GM19193 (cell line): ENCODE results near the gene CDK5RAP2.

ENCODE experiments used
- POLR2A ChIP-seq: IDR thresholded peaks from 4 replicates; pipeline ENCODE4 v1.6.1; 2011; ENCODE audit not compliant: insufficient read depth, insufficient read length; ENCODE audit errors: extremely low read depth

CDK5RAP2 gene

DNA sequence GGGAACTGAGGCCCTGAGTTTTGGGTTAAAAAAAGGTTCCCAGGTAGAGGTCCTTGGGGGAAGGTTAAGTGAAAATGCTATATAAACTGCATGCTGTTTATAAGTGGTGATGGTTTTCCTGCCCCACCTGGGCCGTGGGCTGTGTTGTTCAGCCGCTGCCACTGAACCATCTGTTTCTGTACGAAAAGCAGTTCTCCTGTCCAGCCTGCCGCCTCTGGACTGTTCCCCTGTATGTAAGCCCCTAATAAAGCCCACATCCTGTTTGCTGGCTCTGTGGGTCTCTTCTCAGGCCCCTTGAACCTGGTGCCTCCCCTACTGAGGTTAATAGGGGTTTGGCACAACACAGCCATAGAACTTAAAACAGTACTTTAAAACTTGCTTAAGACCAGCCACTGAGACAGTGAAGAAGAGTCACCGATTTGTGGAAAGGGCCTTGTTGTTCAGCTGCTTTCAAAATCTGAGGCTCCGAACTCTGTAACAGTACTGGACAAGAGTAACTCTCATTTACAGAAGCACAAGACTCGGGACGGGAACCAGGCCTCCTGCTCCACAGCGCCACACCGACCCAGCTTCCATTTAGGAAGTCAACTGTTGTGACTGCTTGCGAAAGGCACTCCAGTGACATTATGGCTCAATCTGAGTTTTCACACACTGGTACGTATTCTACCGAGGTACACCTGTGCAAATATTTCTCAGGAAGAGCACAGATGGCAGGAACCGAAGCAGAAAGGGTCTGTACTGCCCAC, 192.5 kb downstream of the CDK5RAP2 start:
- TF ChIP-seq POLR2A: no peak

DNA sequence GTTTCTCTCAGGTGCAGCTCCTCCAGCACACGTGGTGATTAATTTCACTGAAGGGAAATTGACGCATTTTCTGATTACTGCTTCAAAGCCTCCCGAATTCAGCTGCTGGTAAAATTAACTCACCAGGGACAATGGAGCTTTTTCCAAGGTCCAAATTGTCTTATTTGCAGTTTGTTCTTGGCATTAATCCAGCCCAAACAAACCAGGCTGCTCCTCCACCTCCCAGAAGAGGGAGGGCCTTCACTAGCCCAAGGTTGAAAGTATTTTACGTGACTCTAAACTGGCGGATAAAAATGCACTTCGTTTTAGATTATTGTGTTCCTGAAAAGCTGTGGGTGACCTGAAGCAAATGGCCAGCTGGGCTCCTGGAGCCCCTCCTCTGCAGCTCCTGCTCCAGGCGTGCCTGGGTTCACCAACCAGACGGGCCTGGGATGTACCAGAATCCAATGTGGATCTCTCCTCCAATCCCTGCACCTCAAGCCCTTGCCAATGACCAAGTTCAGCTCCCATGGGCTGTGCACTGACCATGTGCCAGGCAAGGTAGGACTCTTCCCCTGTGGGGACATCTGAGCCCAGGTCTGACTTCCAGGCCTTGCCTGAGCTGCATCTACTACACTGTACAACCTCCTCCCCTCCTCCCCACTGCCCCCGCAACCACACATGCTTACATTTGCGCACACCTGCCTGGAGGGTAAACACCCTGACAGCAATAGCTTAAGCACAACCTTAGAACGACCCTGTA, 193.4 kb downstream of the CDK5RAP2 start:
- no peak for TF ChIP-seq POLR2A

DNA sequence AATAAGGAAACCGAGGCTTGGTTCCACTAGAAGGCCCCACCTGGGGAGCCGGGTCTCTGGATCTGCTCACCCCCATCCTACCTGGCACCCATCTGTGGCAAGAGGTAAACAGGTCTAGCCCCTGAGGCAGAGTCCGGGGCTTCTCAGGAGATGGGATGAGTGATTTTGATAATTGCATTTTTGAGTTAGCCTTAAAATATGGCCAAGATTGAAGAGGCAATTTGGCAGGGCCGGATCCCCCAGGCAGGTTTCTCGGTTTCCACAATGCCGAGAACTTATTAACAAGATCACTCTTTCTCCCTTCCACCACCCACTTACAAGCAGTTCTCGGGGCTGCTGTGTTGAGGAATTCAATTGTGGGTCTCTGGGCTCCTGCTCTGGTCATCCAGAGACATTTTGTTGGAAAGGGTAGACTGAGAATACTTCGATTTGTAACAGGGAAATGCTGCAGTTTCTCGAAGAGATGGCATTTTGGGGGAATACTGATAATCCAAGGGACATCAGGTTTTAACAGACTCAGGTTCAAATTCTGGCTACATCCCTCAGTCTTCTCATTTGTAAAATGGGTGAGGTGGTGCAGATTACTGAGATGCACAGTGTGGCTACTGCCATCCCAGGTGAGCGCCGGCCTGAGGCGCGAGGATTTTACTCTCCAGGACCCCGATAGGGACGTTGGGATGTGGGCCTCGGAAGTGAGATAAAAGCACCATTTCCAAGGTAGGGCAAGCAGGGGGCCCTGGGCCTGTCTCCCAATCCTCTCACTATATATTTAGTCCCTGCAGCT, 194.2 kb downstream of the CDK5RAP2 start:
- TF ChIP-seq POLR2A: no peak

DNA sequence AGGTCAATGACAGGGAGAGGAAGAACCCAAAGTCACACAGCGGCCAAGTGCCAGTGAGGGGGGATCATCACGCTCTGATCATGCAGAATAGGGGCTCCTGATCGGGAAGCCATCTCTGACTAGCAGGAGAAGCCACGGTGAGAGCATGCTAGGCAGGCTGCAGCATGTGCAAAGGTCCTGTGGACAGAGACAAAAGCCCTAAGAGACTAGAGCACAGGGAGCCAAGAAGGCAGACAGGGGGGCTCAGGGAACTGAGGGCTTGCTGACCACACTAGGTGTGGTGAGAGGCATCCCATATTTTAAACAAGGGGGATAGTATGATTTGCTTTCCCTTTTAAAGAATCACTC, 195.1 kb downstream of the CDK5RAP2 start:
- TF ChIP-seq POLR2A: no peak

DNA sequence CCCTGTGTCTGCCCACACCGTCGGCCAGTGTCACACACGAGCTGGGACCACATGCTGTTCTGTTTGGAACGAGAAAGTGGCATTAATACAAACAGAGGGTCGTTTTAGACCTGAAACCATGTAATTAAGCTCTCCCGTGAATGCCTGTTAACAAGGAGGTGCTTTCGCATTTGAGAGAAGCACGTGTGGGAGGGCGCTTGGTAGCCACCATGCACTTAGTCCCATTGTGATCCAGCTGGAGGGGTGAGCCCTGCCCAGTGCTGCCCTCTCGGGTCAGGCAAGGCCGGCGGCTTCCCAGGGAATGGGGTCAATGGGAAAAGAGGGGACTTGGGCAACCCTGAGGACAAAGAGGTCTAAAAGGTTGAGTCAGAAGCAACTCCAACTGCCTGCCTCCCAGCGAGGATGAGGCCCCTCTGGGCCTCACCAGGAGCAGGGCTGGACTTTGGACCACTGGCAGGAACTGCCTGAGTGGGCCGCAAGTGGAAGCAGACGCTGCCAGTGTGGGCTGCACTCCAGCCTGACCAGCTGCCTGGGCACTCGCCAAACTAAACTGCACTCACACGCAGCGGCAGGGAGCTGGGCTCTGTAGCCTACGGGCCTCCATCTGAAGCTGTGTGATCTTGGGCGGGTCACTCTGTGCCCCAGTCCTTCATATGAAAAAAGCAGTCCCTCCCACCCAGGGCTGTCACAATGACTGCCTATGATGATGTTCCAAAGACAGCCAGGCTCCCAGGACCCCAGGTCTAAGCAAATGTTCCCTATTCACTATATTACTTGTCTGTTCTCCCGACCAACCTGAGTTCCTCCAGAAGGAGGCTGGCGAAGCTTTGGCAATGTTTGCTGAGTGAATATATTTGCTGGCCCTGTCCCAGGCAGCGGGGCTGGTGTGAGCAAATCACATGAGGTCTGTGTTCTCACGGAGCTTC, 195.7 kb downstream of the CDK5RAP2 start:
- TF ChIP-seq POLR2A: no peak

DNA sequence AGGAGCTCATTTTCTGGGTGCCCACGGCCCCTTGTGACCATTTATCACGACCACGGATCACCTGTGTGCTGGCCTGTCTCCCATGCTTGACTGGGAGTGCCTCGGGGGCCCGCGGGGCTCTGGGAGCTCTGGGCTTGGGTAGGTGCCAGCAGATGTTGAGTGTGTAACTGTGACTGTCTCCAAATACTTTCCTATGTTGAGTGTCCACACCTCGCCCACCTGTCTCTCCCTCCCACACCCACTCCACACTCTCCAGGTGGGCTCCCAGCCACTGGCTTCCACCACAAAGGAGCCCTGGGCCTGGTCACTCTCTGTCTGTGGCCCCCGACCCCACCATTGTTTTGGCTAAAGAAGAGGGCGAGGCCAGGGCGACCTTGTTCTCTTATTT, 196.4 kb downstream of the CDK5RAP2 start:
- no peak for TF ChIP-seq POLR2A

DNA sequence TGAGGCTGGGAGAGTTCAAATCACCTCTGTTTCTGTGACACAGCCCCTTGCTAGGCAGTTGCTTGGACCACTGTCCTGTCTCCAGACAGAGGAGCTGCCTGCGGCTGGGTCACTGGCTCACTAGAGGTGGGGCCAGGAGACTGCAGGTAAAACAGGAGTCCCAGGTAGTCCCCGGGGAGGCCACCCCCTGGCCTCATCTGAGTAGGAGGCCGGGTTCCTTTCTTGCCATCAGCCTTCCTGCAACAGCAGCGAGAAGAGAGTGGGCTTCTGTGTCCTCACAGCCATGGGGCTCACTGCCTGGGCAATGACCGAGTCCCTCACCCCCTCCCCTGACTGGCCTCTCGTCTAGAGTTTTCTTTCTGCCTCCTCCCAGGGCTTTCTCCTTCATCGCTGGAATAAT, 197.5 kb downstream of the CDK5RAP2 start:
- TF ChIP-seq POLR2A: no peak

DNA sequence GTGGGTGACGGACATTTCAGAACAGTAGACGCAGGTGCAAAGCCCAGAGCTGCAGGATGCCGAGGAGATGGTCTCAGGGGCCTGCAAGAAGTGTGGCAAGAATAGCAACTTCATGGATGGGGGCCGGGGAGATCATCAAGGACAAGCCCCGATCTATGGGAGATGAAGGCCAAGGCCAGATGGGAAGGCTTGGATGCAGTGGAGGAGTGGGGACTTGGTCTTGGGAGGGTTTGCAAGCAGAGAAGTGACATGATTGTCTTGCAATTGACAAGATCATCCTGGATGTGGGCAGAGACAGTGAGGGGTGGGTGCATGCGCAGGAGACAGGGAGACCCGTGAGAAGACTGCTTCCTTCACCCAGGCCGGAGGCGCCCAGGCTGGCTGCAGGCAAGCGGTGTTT, 198.1 kb downstream of the CDK5RAP2 start:
- no peak for TF ChIP-seq POLR2A

DNA sequence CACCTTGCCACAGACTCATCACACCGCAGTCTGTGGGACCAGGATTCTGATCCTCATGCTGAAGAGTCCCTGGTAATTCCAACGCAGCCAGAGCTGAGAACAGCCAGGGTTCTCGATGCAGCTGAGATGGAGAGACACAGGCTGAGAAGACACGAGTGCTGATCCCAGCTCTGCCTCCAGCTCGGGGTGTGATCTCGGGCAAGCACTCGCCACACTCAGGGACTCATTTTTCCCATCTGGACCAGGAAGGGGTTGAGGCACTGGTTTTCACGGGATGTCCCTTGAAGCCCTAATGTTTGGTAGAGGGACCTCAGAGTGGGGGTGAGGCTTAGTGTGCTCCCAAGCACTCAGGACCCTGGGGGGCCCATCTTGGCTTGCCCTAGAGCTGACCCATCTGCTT, 200.4 kb downstream of the CDK5RAP2 start:
- no peak for TF ChIP-seq POLR2A

DNA sequence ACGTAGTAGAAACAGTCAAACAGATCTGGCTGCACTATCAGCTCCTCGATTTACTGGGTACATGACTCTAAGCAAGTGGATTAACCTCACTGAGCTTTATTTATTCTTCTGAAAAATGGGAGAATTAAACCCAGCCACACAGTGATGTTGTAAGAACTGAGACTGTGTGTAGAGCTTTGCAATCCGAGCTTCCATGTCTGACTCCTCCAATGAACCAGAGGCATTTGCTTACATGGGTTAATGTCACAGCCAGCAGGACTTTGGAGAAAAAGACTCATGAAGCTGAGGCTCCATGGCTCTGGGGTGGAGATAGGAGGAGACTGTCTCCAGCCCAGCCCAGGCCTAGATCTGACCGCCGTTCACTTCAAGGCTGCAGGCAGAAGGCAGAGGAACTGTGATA, 201.3 kb downstream of the CDK5RAP2 start:
- no peak for TF ChIP-seq POLR2A

DNA sequence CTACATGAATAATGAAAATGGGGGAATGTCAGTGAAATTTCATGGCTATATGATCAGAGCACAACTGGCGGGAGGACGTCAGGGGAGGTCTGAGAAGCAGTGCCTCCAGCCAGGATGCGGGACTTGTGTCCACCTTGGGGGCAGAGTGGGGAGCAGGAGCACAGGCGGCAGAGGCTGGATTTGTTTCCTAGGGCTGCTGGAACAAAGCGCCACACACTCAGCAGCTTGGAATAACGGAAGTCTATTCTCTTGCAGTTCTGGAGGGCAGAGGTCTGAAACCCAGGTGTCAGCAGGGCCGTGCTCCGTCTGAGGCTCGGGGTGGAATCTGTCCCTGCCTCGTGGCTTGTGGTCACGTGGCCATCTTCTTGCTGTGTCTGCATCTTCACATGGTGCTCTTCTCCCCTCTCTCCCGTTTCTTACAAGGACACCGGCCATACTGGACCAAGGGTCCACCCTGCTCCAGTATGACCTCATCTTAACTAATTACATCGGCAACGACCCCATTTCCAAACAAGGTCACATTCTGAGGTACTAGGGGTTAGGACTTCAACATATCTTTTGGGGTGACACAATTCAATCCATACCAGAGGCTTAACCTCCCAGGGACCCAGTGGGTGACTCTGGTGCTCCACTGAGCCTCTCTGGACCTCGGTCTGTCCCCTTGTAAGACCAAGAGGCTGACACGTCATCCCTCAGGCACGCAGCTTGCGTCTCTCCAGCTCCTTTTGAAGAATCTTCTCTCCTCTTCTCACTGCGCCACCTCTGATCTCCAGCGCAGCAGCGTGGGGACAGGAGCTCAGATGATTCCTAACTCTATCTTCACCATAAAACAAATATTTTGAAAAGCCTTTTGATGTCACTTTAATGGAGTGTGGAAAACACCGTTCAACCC, 202.5 kb downstream of the CDK5RAP2 start:
- TF ChIP-seq POLR2A: no peak

DNA sequence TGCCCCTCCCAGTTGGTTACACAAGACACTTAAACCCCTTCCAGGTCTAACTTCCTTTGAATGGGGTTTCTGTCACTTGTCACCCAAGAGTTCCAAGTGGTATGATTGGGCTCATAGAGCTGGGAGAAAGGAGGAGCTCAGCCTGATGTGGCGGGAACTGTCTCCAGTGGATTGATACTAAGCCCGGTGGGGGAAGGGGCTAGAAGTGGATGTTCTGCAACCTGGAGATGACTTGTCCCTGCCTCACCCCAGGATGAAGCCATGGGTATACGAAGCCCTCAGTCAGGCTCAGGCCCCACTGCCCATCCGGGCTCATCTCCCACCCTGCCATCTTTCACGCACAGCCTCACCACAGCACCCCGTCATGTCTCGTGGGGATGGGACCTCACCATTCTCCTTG, 203.9 kb downstream of the CDK5RAP2 start:
- TF ChIP-seq POLR2A: no peak

DNA sequence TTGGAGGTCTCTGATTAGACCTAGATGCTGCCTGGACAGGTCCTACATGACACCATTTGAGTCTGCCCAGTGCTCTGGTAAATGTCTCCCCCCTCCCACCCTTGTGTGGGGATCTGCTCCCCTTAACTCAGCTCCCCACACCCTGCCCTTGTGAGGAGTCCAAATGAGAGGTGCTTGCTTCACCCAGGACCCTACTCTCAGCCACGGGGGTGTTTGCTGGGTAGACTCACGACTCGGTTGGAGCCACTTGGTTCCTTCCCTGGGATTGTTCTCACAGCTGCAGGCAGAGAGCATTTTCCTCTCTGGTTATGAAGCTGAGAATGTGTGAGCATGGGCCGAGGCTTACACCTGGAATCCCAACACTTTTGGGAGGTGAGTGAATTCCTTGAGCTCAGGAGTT, 204.7 kb downstream of the CDK5RAP2 start:
- no peak for TF ChIP-seq POLR2A

DNA sequence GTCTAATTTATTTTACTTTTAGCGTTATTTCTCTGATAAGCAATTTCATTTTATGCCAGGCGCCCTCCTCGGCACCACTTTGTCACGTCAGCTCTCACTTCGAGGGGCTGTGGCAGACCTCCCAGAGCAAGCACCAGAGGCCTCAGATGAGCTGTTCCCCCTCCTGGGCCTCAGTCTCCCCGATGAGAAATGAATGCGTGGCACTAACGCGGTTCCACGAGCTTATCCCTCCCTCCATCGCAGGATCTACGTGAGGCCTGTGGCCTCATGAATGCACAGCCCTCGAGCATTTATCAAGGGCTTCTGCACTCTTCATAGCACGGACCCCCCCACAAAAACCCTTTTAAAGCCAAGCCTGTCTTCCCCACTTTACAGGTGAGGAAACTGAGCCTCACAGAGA, 205.2 kb downstream of the CDK5RAP2 start:
- TF ChIP-seq POLR2A: no peak

DNA sequence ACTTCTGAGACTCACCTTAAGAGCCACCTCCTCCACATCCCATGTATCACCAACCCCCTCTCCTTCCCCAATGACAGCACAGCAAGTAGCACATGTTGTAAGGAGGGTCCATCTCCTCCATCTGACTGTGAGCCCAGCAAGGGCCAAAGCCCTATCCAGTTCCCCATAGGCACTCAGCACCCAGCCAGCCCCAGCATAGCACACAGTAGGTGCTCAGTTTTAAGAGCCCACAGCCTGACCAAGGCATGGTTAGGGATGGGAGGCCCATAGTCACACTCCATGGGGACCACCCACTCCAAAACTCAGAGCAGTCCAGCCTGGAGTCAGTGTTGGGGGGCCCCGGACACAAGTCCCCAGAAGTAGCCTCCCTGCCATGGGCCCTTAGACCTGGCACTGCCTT, 205.7 kb downstream of the CDK5RAP2 start:
- no peak for TF ChIP-seq POLR2A

DNA sequence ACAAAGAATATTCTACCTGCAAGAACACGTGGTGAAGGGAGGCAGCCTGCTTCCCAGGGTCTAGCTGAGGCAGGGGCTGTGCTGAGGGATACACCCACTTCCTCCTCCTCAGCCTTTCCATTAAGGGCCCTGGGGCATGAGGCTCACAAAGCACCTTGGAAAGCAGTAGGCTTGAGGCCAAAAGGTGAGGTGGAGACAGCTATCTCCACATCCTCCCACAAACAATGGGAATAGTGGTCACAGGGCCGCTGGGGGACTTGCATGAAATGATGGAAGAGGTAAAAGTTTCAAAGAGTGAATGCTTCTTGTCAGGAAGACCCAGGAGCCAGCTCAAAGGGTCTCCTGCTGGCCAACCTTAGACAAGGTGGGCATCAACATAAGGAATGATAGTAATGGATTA, 207.9 kb downstream of the CDK5RAP2 start:
- TF ChIP-seq POLR2A: no peak
